SKM-1 (cell line): ENCODE results near the gene GPR89A.
"Not testable (repeated sequence)": the region's sequence is repeated elsewhere in the genome, so short reads cannot be mapped to it uniquely, and the experiment has no call there.

Experiments
- DNase-seq: peaks from one replicate; lab custom pipeline; 2025; ENCODE audit not compliant: unreplicated experiment; lab: John Stamatoyannopoulos, UW

GPR89A gene

GRCh38 chr1:145684858-145685257 lies 77.1 kb downstream of the GPR89A start:
- not testable (repeated sequence) for DNase-seq

- not testable (repeated sequence) for DNase-seq
Observed at GRCh38 chr1:145686078-145686477, 78.3 kb downstream of the GPR89A start.

DNA sequence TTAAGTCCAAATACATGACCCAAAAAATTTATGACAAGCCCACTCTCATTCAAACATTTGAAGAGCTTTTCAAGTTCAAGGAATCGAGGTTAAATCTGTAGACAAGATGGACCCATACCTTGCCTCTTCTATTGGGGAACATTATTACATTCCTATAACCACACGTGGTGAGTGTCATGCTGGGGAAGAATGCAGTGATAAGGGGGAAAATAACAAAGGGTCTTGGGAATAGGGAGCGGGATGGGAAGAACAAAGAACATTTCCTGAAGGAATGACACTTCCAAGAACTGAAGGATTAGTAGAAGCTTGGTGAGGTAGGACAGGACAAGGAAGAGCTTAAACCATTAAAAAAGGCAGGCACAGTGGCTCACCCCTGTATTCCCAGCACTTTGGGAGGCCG lies 80.5 kb downstream of the GPR89A start:
- DNase-seq = no peak

GRCh38 chr1:145688924-145689323 lies 81.1 kb downstream of the GPR89A start:
- DNase-seq = no peak

- DNase-seq = no peak
Observed at GRCh38 chr1:145689922-145690321, 82.1 kb downstream of the GPR89A start.

GRCh38 chr1:145690587-145691558 lies 83.1 kb downstream of the GPR89A start:
- no peak for DNase-seq

DNA sequence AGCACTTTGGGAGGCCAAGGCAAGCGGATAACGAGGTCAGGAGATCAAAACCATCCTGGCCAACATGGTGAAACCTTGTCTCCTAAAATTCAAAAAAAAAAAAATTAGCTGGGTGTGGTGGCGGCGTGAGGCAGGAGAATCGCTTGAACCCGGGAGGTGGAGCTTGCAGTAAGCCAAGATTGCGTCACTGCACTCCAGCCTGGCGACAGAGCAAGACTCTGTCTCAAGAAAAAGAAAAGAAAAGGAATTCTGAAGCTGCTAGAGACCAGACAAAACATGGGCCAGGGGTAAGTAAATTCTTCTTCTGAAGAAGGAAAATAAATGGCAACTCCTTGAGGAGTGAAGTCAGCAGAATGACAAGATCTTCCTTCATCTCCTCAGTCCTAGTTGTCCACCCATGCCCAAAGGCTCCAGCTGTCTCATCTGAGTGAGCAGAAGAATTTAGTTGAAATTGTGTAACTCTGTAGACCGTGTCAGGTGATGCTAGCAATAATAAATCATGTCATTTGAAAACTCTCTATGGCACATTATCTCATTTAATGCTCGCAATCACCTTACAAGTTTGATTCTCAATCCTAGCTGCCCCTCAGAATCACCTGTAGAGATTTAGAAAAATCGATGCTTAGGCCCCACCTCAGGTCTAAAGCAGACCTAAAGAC lies 85.1 kb downstream of the GPR89A start:
- DNase-seq = no peak

GRCh38 chr1:145695821-145696629 lies 88.2 kb downstream of the GPR89A start:
- peak; percentile 65 for DNase-seq

DNA sequence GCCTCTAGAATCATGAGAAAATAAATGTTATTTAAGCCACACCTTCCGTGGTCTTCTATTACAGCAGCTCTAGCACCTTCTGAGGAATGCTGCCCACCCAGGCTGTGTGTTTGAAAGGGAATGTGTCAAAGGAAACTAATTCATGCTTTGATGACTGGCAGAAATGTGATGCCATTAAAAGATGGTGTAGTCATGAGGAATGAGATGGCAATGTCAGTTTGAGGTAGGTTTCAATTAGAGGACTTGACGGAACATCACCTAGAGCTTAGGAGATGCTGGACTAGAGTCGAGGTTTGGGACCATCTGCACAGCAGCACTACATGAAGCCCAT lies 88.8 kb downstream of the GPR89A start:
- no peak for DNase-seq

DNA sequence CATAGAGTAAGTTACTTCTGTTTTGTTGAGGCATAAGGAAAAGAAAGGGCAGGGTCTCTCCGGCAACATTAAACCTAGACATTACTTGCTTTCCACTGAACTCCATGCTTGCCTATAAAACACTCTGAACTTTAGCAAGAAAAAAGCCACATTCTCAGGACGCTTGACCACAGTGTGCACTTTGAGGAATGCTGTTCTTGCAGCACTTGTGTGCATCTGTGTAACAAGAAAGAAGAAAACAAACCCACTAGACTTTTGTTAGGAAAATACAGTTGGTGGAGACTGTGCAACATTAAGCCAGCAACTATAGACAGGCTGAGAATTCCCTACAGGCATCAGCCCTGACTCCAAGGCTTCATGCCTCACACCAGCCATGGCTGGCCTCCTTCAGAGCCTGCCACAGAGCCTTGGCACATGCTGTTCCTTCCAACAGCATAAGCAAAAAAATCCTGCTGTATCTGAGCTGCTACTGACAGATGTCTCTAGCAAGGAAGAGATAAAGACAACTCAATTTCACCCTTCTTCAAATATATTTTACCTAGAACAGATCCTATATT lies 93.6 kb downstream of the GPR89A start:
- DNase-seq = no peak

DNA sequence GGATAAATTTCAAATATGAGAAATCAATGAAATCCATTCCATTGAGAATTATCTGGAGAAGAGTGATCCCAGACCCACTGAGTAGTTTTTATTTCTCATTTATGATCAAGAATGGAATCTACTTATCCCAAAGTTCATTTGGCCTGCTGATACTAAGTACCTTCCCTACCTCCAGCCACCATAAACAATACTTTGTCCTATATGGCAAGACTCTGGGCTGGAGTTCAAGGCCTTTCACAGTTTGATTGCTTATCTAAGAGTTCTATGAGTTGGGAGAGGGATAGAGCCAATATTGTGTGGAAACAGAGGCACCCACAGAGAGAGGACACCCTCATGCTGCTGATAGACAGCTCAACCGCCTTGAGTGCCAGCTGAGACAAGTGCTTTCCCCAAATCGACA lies 94.3 kb downstream of the GPR89A start:
- DNase-seq = no peak

DNA sequence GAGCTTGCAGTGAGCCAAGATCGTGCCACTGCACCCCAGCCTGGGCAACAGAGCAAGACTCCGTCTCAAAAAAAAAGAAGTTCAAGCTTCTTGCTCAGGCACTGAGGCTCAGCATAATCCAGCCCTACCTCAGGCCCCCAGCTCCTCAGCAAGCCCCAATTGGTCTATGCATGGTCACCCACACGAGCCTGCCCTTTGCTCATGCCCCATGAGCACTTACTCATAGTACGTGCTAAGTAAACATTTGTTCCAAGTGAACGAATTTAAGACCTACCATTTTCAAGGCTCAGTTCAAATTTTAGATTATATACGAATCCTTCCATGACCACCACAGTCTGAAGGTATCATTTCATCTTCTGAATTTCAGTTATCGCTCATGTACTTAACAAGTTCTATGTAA lies 95.0 kb downstream of the GPR89A start:
- DNase-seq = no peak

DNA sequence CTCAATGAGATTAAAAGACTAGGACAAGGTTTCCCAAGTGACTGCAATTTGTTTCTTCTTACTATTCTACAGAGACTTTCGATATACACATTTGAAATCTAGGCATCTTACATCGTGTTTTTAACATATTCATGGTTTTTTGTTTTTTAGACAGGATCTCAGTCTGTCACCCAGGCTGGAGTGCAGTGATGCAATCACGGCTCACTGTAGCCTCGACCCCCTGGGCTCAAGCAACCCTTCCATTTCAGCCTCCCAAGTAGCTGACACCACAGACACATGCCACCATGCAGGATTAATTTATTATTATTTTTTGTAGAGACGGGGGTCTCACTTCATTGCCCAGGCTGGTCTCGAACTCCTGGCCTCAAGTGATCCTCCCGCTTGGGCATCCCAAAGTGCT lies 97.8 kb downstream of the GPR89A start:
- DNase-seq = no peak

- no peak for DNase-seq
Observed at GRCh38 chr1:145706086-145706664, 98.4 kb downstream of the GPR89A start.

DNA sequence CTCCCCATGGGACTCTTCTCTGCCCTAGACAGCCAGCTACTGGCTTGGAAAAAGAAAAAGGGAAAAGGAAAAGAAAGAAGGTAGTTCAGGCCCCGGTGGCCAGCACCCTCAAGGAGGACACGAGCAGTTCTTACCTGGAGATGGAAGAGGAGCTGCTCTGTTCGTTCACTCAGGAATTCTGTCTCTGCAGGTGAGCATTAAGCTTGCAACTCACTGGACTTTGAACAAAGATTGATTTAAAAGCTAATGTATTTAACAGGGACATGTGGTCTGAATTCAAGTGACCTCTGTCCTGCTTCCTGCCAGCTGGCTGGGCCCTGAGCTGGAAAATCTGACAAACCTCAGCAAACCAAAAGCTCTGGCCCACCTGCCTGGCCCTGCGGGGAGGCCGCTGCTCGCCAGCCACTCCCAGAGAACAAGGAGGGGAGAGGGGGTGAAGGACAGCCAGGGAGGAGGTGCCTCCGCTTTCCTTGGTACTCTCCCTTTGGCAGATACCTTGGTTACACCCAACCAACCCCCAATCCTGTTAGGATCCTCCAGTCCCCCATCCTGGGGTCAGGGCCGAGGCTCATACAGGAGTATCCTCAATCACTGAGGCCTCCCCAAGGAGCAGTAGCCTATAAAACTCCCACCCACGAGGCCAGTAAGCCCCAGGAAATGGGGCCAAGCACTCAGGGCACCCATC lies 99.5 kb downstream of the GPR89A start, which contains the start of gene PDZK1:
Gene PDZK1 (minus strand): TSS at position 186 of the 685 bp plus-strand sequence. CDS start 19,347 bp downstream, outside the sequence.
- DNase-seq = no peak

DNA sequence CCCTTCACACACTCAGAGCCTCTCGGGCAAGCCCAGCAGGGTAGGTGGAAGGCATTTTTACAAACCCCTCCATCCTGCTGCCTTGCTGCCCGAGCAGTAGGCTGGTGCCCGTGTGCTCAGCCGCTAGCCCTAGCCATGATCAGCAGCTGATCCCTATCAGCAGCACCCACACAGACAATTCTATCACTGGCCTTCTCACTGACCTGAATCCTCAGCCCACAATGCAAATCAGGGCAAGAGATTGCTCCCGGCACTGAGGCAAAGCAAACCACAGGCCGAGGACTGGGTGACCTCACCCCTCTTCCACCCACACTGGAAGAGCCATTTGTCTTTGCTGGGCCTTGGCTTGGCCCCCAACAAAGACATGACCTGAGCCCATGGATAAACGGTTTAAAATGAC lies 100.3 kb downstream of the GPR89A start:
- DNase-seq = no peak

- no peak for DNase-seq
Observed at GRCh38 chr1:145710291-145711027, 102.7 kb downstream of the GPR89A start.

- DNase-seq = no peak
Observed at GRCh38 chr1:145711213-145711651, 103.4 kb downstream of the GPR89A start.

- DNase-seq = no peak
Observed at GRCh38 chr1:145714524-145715111, 106.8 kb downstream of the GPR89A start.
